RWPE2 (cell line): Measurements from ENCODE around the gene SIGLECL1.

Experiments used
- ATAC-seq: fragments of 200-7000 bp; cut with Tn5 transposase; 3 replicates; pipeline ENCODE4 v1.9.1; 2021; ENCODE audit warnings: low read depth
- DNase-seq: peaks from one replicate; pipeline ENCODE4 v3.0.0-alpha.2; 2020; ENCODE audit warnings: low spot score
- H3K27ac ChIP-seq: fragments of 450-650 bp; 2 replicates; pipeline ENCODE4 v1.5.1; 2017; ENCODE audit warnings: mild to moderate bottlenecking; ENCODE audit not compliant: poor library complexity, severe bottlenecking
- H3K27me3 ChIP-seq: fragments of 250-450 bp; sonication (Bioruptor Pico); 2 replicates; pipeline ENCODE4 v1.5.1; 2021; ENCODE audit warnings: mild to moderate bottlenecking, moderate library complexity; ENCODE audit not compliant: insufficient read depth, poor library complexity, severe bottlenecking
- H3K36me3 ChIP-seq: fragments of 250-450 bp; sonication (Bioruptor Pico); 2 replicates; pipeline ENCODE4 v1.5.1; 2020; ENCODE audit warnings: low read depth, mild to moderate bottlenecking, moderate library complexity
- H3K4me1 ChIP-seq: fragments of 250-450 bp; sonication (Bioruptor Pico); 2 replicates; pipeline ENCODE4 v1.5.1; 2021; ENCODE audit warnings: mild to moderate bottlenecking, moderate library complexity; ENCODE audit not compliant: insufficient read depth, poor library complexity, severe bottlenecking
- H3K4me3 ChIP-seq: fragments of 250-450 bp; sonication (Bioruptor Pico); 2 replicates; pipeline ENCODE4 v1.5.1; 2021; ENCODE audit warnings: mild to moderate bottlenecking, moderate library complexity; ENCODE audit not compliant: severe bottlenecking
- H3K9me3 ChIP-seq: fragments of 250-450 bp; sonication (Bioruptor Pico); 2 replicates; pipeline ENCODE4 v1.5.1; 2021; ENCODE audit warnings: mild to moderate bottlenecking, moderate library complexity; ENCODE audit not compliant: severe bottlenecking
- CTCF ChIP-seq: fragments of 450-650 bp; IDR thresholded peaks from one replicate; pipeline ENCODE4 v1.5.1; 2017; ENCODE audit warnings: mild to moderate bottlenecking, moderate library complexity; ENCODE audit not compliant: poor library complexity, severe bottlenecking

SIGLECL1 gene

DNA sequence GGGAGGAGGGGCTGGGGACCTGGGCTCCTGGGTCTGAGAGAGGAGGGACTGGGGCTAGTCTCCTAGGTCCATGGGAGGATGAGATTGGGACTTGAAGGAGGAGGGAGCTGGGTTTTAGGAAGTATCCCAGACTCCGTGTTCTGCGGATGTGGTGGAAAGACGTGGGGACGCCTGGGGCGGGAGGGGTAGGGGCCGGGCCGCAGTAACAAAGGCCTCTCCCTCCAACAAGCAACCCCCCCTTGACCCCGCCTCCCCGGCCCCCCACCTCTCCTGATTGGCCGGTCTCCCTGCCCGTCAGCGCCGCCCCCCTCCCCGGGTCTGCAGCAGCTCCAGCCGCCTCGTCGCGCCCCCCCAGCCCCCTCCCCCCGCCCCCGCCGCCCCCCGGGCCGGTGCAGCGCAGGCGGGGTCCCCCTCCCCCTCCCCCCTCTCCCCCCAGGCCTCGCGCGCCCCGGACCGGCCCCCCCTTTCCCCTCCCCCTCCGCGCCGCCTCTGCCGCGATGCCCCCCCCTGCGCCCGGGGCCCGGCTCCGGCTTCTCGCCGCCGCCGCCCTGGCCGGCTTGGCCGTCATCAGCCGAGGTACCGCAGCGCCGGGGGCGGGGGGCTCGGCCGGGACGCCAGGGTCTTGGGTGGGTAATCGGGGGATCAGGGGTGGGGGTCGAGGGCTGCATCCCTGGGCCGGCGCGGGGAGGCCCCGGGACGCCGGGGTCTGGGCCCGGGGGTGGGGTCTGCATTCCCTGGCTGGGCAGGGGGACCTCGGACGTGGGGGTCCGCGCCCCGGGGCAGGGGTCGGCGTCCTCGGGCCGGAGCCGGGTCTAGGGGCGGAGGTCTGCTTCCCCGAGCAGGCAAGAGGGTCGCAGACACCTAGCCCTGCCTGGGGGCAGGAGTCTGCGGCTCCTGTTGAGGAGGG is 60.7 kb downstream of the SIGLECL1 start, which contains the start of gene IGLON5:
Gene IGLON5, plus strand, starts transcription at position 294 of the 907 bp plus-strand sequence. Its CDS starts 204 bp downstream, at position 498.
- Histone ChIP-seq H3K9me3 (no peaks in the 10 kb centered on the region), H3K4me3 (no peak within 1 kb of the TSS), H3K27ac (no peak within 1 kb of the TSS), H3K4me1 (no peaks in the 10 kb centered on the region), H3K27me3 (peaks cover 12% of the 10 kb centered on the region), H3K36me3 (no peaks in the 10 kb centered on the region)
- DNase-seq (no peak), ATAC-seq (no peak)
- no peak for TF ChIP-seq CTCF

DNA sequence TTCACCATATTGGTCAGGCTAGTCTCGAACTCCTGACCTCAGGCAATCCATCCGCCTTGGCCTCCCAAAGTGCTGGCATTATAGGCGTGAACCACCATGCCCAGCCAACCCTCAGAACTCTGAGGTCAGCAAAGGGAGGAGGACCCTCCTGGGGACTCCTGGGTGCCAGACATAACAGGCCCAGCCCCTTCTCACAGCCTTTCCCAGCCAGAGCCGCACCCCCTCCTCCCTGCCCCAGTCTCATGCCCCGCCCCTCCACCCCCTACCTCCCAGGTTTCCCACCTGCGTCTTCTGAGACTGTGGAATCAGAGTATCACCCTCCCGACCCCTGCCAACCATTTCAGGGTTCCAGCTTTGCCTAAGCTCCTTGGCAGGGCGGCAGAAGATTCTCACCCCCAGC is 65.8 kb downstream of the SIGLECL1 start:
- Histone ChIP-seq H3K4me1 (no peaks in the 10 kb centered on the region), H3K4me3 (no peak overlapping the region), H3K27me3 (peaks cover 12% of the 10 kb centered on the region), H3K9me3 (no peaks in the 10 kb centered on the region), H3K36me3 (no peaks in the 10 kb centered on the region), H3K27ac (no peak overlapping the region)
- ATAC-seq (no peak), DNase-seq (no peak)
- no peak for TF ChIP-seq CTCF

DNA sequence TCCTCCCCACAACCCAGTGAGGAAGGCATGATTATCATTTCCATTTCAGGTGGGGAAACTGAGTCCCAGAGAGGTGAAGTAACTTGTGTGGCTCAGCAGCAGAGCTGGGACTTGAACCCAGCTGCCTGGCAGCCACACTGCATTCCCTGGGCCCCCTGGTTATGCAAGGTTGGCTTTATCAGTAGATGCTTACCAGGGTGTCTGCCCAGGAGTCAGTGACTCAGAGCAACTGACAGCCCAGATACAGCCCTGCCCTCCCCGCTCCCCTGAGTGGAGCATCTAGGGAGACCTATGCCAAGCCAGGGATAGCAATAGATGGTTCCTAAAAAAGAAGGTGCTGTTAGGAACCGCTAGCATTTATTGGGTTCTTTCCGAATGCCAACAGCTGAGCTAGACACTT is 66.5 kb downstream of the SIGLECL1 start:
- H3K4me3 ChIP-seq, result no peak overlapping the region
- no peaks in the 10 kb centered on the region for H3K4me1 ChIP-seq
- DNase-seq (no peak), ATAC-seq (no peak)
- no peaks in the 10 kb centered on the region for H3K9me3 ChIP-seq
- H3K27me3 ChIP-seq, result peaks cover 6% of the 10 kb centered on the region
- TF ChIP-seq CTCF, result no peak
- H3K27ac ChIP-seq, result no peak overlapping the region
- H3K36me3 ChIP-seq, result no peaks in the 10 kb centered on the region

DNA sequence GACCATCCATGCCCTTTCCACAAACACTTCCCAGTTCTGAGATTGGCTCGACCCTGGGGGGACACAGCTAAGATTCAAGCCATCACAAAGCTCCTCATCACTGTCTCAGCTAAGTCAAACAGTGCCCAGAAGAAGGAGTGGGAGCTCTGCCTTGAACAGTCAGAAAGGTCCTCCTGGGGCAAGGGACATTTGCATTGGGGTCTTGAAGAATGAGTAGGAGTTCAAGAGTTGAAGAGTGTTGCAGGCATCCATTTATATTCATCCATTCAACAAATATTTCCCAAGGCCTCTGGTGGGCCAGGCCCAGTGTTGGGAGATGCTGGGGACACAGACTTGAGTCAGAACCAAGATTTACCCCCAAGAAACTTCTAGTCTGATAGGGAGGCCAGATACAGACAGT is 67.1 kb downstream of the SIGLECL1 start:
- Histone ChIP-seq H3K27ac (no peak overlapping the region), H3K36me3 (no peaks in the 10 kb centered on the region), H3K4me1 (no peaks in the 10 kb centered on the region), H3K4me3 (no peak overlapping the region), H3K9me3 (no peaks in the 10 kb centered on the region), H3K27me3 (peaks cover 3% of the 10 kb centered on the region)
- TF ChIP-seq CTCF, result no peak
- DNase-seq (no peak), ATAC-seq (no peak)
